A549 treated with AZD9567 at 1 μM for 4 hours (cell line): ENCODE measurements around the gene CCNA2. TPM values are rescaled to one million over a fixed set of nuclear protein-coding genes. Genes with fewer than 3 reads are reported as not detected.

ENCODE experiments used
- total RNA-seq: library from RNA; stranded (reverse); fragments of 200-300 nt; extraction: Qiagen RNA extraction; gene quantifications from 5 replicates; pipeline ENCODE4 v1.2.3, GENCODE V29; 2022; ENCODE audit not compliant: insufficient read depth

CCNA2 gene
- total RNA-seq: 37.7 to 48.6 TPM (median 44.9 TPM) in 5 replicates

DNA sequence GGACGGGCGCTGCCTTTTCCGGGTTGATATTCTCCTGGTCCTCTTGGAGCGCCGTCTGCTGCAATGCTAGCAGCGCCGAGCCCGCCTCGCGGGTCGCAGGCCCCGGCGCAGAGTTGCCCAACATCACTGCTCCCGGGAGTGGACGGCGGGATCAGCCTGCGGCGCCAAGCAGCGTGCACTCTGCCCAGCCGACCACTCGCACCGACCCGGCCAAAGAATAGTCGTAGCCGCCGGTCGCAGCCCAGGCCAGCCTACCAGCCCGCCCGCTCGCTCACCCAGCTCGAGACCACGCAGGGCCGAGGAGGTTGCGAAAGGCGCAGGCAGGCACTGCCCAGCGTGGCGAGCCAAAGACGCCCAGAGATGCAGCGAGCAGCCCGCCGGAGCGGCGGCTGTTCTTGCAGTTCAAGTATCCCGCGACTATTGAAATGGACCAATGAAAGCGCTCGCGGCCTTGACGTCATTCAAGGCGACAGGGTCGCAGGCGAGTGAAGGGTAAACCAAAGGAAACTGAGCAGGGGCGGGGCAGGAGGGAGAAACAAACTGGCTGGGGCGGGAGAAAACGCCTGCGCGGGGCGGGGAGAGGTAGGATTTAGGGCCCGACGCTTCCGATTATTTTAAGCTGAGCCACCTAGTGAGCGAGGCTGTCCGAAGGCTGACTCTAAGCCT is at the start of gene CCNA2:
TSS of gene CCNA2 (minus strand) at position 379 of the 666 bp plus-strand sequence. CDS start at position 124, 255 bp downstream.

DNA sequence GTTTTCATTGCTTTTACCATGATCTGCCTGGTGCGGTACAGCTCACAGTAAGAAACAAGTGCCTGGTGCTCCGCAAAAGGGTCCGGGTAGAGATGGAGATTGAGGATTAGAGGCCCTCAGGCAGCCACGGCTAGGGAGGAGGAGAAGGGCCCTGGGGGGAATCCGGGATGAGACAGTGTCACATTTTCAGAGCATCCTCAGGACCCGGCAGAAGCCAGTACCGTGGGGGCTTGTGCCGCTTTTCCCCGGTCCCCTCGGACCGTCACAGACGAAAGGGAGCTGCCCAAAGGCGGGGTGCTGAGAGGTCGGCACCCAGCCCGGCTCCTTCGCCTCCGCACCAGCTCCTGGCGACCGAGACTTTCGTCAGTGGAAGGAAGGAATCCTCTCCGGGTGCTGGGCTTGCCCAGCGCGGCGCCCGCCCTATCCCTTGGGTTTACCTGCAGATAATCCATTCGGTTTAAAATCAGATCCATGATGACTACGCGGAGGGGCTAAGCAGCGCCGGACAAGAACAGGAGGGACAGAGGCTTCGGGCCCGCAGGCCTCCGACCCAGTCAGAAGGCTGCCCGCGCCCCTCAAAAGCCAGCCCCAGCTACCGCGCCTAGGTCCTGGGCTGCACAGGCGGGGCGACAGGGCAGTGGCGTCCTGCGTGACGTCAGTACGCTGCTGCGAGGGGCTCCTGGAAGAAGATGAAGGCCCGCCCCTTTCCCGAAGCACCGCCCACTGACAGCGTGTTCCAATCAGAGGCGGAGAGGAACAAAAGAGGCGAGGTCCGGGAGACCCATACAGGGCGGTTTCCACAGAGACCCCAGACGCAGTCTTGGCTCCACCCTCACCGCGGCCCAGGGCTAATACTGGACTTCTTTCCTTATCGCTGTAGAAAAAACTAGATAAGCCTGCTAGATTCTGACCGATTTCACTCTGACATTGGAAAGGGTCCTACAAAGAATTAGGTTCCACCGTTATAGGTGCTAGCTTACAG is 46.4 kb upstream of the CCNA2 start, which contains the start of gene BBS7:
TSS of gene BBS7 (minus strand) at position 634 of the 982 bp plus-strand sequence. CDS start at position 473, 161 bp downstream.

DNA sequence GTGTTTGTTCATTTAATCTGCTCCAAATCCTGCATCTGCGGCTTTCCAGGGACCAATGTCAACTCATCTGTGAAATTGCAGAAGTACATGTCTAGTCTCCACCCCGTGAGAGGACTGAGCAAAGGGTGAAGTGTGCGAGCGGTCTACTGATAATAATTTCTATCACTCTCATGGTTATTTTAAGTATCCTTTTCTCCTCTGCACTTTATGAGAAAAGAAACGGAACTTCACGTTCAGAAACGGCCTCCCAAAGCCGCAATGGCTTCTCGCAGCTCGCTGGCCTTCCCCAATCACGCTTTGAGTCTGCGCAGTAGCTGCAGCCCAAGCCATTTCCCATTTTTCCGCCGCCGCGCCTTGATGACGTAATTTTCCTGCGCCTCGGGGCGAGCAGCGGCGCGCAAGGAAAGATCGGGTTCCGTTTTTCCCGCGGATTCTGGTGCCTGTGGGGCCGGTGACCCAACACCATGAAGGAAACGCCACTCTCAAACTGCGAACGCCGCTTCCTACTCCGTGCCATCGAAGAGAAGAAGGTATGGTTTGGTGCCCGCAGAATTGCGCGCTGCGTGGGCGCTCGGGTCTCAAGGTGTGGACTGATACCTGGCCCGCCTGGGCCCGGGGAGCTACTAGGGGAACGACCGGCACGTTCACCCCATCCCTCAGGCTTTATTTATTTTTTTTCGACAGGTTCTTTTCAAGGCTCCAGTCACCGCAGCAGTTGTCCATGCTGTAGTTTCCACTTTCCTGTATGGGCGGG is 22.5 kb downstream of the CCNA2 start, which contains the start of gene EXOSC9:
TSS of gene EXOSC9 (plus strand) at position 363 of the 754 bp plus-strand sequence. CDS start at position 465, 102 bp downstream.

Other genes starting within 250 kb of the CCNA2 start
- 500 to 542 TPM (median 511 TPM) in 5 replicates for gene ANXA5, start 126.9 kb downstream of the CCNA2 start, total RNA-seq
- 0.17 to 0.26 TPM (median 0.18 TPM) in 4 of 5 replicates, not detected in the other for gene SMIM43, start 58.7 kb downstream of the CCNA2 start, total RNA-seq
- 23.5 to 26.9 TPM (median 25.4 TPM) in 5 replicates for gene EXOSC9, start 22.6 kb downstream of the CCNA2 start, total RNA-seq
- gene BBS7, start 46.6 kb upstream of the CCNA2 start, total RNA-seq: 11.0 to 20.7 TPM (median 14.3 TPM) in 5 replicates
- 0.03 to 0.06 TPM (median 0.05 TPM) in 3 of 5 replicates, not detected in the others for gene TRPC3, start 128.2 kb upstream of the CCNA2 start, total RNA-seq